GM21381 (cell line): ENCODE data around the gene SLC44A3.

ENCODE experiments used
- ATAC-seq: cut with Tn5 transposase; IDR thresholded peaks from one replicate; pipeline ENCODE4 v1.9.1; 2021; ENCODE audit warnings: mild to moderate bottlenecking, moderate library complexity; ENCODE audit not compliant: unreplicated experiment

The SLC44A3 gene

DNA sequence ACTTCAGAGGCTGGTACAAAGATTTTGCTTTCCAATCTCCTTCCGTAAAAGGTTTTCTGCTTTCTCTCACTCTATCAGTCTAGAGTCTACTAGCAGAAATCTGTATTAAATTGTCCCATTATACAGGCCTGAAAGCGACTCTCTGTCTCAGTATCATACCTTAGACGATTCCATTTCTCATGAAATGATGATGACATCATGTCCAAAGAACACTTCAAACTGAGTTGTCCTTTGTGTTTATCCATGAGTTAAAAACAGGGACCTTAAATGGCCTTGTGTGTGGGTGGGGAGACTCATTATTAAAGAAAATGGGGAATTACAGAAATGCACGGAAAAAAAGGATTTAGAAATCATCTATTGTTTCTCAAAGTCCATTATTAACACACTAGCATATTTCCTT is 21.0 kb upstream of the SLC44A3 start:
- no peak for ATAC-seq

GRCh38 chr1:94801919-94802546 is 18.1 kb upstream of the SLC44A3 start:
- peak; percentile 74 for ATAC-seq

GRCh38 chr1:94803106-94803505 is 17.1 kb upstream of the SLC44A3 start:
- no peak for ATAC-seq

GRCh38 chr1:94803517-94804441 is 16.4 kb upstream of the SLC44A3 start:
- no peak for ATAC-seq

- no peak for ATAC-seq
Measured at GRCh38 chr1:94804442-94804837, 15.7 kb upstream of the SLC44A3 start.

DNA sequence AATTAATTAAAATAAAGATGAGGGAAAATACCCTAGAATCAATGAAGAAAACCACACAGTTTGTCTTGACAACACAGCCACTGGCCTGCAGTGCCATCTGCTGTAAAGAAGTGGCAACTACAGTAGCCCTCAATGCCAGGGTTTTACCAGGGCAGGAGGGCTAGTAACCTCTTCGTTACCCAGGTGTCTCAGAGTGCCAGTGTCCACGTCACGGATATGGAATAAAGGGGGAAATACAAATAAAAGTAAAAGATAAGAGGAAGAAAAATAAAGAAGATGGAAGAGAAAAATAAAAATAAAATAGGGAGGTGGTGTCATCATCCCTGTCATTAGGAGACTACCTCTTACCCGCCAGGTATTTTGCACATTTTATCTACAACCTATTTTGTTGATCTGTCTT is 14.2 kb upstream of the SLC44A3 start:
- no peak for ATAC-seq

DNA sequence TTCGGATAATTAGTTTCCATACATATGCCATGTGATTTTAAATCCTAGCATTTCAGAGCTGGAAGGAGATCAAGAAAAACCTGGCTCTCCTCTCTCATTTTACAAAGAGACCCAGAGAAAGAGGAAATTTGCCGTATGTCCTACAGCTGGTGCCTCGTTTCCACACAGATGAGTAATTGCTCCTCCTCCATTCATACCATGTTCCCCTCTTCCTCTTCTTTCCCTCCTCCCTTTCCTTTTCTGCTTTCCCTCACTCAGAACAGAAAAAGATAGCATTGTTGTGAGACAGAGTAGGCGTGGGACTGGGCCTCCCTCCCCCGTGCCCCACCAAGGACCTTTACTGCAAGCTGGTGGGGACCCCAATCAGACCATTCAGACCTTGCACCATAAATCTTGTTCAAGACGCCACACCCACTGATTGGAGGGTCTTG is 13.7 kb upstream of the SLC44A3 start:
- no peak for ATAC-seq

DNA sequence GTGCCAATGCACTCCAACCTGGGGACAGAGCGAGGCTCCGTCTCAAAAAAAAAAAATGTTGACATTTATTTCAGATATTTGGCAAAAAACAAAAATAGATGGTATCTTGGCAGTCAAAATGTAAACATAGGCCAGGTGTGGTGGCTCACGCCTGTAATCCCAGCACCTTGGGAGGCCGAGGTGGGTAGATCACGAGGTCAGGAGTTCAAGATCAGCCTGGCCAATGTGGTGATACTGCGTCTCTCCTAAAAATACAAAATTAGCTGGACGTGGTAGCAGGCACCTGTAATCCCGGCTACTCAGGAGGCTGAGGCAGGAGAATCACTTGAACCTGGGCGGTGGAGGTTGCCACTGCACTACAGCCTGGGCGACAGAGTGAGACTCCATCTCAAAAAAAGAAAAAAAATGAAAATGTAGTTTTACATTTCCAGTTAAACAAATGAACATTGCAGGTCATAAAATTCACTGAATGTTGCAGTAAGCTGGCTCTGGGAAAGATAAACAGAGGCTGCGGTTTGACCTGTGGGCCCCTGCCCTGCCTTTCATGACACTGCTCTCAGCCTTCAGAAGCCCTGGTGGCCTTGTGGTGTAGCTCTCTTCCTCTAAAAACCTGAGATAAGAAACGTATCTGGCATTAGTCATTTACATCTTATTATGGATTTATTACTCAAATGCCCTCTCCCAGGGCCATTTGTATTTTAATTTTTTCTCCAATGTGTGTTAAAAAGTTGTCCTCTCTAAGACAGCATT is 12.2 kb upstream of the SLC44A3 start:
- ATAC-seq, result no peak

DNA sequence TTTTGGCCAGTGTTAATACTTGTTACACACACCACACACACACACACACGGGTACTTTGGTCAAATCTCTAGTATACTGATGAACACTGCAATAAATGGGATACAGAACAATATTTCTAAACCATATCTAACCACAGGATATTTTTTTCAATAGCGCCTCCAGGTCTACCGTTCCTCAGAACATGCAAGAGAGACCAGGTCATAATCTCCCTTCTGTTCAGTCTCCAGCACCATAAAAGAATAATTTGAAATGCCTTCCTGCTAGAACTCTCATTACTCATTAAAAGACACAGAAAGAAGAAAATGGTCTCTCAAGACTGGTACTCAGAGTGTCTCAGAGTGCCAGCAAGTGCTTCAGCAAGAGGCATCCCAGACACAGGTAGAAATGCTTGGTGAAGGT is 11.5 kb upstream of the SLC44A3 start:
- no peak for ATAC-seq

- ATAC-seq, result no peak
Measured at GRCh38 chr1:94812985-94813384, 7.2 kb upstream of the SLC44A3 start.

DNA sequence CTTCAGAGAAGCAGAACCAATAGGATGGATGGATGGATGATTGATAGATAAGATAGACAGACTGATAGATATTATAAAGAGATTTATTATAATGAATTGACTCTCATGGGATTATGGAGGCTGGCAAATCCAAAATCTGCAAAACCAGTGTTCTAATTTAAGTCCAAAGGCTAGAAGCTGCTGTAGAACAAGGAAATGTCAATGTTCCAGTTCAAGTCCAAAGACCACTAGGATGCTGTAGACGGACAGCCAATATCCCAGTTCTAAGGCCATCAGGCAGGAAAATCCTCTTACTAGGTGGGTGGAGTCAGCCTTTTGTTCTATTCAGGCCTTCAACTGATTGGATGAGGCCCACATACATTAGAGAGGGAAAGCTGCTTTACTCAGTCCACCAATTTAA is 4.1 kb upstream of the SLC44A3 start:
- no peak for ATAC-seq

DNA sequence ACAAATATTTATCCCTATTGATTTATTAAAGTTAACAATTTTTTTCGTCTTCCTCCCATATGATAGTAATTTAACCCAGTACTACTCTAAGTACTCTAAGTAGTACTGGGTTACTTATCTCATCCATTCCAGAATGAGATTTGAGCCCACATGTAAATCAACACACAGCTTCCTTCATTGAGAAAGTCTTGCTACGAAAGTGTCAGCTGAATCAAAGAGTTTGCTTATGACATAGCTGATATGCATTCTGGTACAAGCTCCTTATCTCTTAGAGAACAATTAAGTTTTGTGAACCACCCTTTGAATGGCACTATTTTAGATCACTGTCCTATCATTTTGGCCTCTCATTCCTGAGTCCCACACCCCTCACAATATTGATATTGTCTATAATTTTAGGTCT is 2.4 kb upstream of the SLC44A3 start:
- ATAC-seq, result no peak

DNA sequence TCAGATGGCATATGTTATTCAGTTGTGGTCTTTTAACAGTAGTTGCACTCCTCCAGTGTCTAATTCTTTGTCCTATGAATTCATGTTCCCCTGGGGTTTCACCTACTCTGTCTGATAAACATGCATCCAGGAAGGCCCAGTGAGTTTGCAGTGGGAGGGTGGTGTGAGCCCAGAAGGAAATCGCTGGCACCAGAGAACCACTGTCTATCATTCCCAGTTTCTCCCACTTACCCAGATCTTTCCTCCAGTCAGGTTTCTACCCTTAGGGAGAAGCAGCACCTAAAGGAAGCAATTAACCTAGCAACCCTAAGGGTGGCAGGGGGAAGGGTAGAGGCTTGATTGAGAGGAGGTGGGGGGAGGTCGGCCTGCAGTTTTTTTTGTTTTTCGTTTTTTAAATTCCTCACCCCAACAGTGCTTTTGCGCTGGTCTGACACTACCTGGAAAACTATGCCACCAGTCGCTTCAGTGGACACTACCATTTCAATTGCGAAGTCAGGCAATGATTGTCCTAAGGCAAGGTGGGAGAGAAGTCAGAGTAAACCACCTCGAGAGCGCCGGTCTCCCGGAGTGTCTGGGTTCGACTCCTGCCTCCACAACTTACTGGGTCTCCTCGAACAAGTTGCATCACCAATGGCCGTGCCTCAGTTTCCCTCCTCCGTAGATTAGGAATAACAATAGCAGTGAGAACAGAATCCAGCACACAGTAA is 766 bp upstream of the SLC44A3 start:
- no peak for ATAC-seq

DNA sequence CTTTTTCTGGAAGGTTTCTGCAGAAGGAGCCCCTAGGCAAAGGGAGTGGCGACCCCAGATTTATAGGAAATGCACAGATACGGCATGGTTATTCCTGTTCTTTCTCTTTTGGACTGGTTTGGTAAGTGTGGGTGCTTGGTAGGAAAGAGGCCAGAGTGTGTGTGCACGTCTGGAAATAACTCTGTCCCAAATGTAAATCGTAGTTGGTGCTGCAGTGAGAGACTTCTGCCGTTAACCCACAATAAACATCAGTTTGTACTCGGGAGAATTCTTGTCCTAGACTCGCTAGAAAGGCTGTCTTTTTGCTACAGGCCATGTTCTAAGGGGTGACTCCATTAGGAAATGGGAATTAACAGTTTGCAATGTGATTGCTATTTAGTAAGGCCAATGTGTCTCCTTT is 779 bp downstream of the SLC44A3 start:
- no peak for ATAC-seq

DNA sequence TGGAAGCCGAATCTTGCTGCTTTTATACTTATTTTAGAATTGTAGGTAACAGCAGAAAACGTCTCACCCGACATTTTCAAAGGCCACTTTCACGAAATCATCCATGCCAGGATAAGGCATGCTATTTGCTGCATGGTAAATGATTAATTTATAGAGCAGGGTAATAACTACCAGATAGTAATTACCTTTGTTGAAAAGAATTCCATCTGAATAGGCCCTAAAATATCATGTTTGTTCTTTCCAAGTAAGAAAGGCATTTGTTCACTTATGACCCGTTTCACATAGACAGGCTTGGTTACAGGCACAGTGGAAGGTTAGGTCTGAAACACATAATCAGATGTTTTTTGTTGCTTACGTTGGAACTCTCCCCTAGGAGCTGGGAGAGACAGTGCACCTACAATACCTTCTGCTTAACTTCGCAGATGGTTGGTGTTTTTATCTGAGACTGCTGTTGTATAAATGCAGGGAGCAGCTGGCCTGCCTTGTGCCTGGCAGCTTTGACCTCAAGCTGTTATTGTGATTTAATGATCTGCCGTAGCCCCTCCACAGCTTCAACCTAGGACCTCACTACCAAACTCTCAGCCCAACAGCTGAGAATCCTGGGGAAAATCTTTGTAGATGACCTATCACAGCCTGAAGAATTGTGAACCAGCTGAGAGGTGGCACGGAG is 1.6 kb downstream of the SLC44A3 start:
- no peak for ATAC-seq

GRCh38 chr1:94823116-94823515 is 3.0 kb downstream of the SLC44A3 start:
- ATAC-seq, result no peak

DNA sequence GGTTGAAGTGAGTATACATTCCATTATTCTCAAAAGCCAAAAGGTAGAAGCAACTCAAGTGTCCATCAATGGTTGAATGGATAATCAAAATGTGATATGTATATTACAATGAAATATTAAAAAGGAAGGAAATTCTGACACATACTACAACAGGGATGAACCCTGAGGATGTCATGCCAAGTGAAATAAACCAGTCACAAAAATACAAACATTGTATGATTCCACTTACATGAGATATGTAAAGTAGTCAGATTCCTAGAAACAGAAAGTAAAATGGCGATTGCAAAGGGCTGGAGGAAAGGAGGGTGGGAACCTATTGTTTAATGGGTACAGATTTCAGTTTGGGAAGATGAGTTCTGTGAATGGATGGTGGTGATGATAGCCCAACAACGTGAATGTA is 5.8 kb downstream of the SLC44A3 start:
- ATAC-seq, result no peak

GRCh38 chr1:94827434-94827833 is 7.3 kb downstream of the SLC44A3 start:
- no peak for ATAC-seq

DNA sequence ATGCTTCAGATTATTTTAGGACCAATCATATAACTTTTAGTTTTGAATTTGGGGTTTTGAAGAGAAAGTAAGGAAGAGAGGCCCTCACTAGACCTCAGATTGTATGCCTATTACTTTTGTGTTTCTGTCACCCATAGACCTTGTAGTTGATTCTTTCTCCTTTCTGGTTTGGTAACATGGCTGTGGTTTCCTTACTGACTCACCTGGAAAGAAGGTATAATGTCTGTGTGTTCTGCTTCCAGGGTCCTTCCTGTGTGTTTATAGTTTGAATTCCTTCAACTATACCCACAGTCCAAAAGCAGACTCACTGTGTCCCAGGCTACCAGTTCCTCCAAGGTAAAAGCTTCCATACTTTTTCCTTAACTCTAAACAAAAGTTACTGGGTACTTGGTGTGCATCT is 8.1 kb downstream of the SLC44A3 start:
- no peak for ATAC-seq

GRCh38 chr1:94831641-94832040 is 11.5 kb downstream of the SLC44A3 start:
- ATAC-seq, result no peak

DNA sequence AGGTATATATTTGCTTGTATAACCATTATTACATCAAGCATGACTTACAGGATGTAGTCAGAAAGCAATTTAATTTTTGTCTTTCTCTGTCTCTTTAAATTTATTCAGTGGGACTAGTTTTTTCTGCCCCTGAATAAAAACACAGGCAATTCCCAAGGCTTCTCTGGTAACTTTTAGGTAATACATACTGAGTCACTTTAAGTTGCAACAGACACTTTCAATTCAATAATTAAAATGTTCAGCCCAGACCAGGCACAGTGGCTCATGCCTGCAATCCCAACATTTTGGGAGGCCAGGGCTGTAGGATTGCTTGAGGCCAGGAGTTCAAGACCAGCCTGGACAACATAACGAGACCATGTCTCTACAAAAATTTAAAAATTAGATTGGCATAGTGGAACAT is 12.3 kb downstream of the SLC44A3 start:
- no peak for ATAC-seq
